ENCODE results near the gene ZNRD2. TPM values are rescaled to one million over a fixed set of nuclear protein-coding genes. Genes with fewer than 3 reads are reported as not detected.

ZNRD2 gene
- total RNA-seq, 1 experiment from 2014 or later: 70.9 TPM

GRCh38 chr11:65558002-65558929 is 12.0 kb upstream of the ZNRD2 start, which contains the start of gene LTBP3:
TSS of gene LTBP3 (minus strand) at chr11:65558359. CDS start at chr11:65557959, 400 bp downstream.
- peaks cover 50% of the 10 kb centered on the region for H3K4me1 Mint-ChIP-seq
- peaks cover 62% of the 10 kb centered on the region for H3K27me3 Mint-ChIP-seq (ENCODE audit: low read depth)
- H3K27ac Mint-ChIP-seq: peak within 1 kb of the TSS; percentile 33; the same call in 1 of the 2 replicates
- no peaks in the 10 kb centered on the region for H3K9me3 Mint-ChIP-seq
- TF ChIP-seq IRF2 (CRISPR knock-in tag; IDR thresholded peaks at IDR 0.05; ENCODE audit: borderline replicate concordance, low read depth) (no peak), ZNF263 (CRISPR knock-in tag; IDR thresholded peaks at IDR 0.05; ENCODE audit: low read depth) (0 out of 2 replicates have a peak, but pooled peaks have one; percentile 23), ZBTB21 (CRISPR knock-in tag; IDR thresholded peaks at IDR 0.05; ENCODE audit: borderline replicate concordance) (no peak), RORB (CRISPR knock-in tag; IDR thresholded peaks at IDR 0.05) (no peak), HMGXB4 (CRISPR knock-in tag; IDR thresholded peaks at IDR 0.05) (peak; percentile 69; the same call in 1 of the 2 replicates)
- peak within 1 kb of the TSS; percentile 69 for H3K4me3 Mint-ChIP-seq
- peak; percentile 60 for DNase-seq (ENCODE audit: low spot score)
- POLR2A ChIA-PET: interaction anchor here (0.9 kb wide), 1 partner anchor 59 kb away, joined by 4 read pairs; the partner anchor contains the start of gene MALAT1
- no peaks in the 10 kb centered on the region for H3K36me3 Mint-ChIP-seq
- peak; percentile 32 for ATAC-seq
- CTCF ChIA-PET: interaction anchor here (0.6 to 9.1 kb wide), 7 partner anchors 12 to 457 kb away, joined by 3 to 110 read pairs (median 22); partner anchors contain the start of genes FAM89B, KCNK7 and ZNRD2

GRCh38 chr11:65558930-65559509 is 11.3 kb upstream of the ZNRD2 start:
- peaks cover 50% of the 10 kb centered on the region for H3K4me1 Mint-ChIP-seq
- 0 out of 2 replicates have a peak, but pooled peaks have one; percentile 1 for ATAC-seq
- CTCF ChIA-PET: interaction anchor here (0.6 to 9.1 kb wide), 6 partner anchors 12 to 457 kb away, joined by 4 to 110 read pairs (median 44); partner anchors contain the start of genes FAM89B, KCNK7 and ZNRD2

More at GRCh38 chr11:65558930-65559509, 11.3 kb upstream of the ZNRD2 start:
- no peak for DNase-seq (ENCODE audit: low spot score)
- no peaks in the 10 kb centered on the region for H3K9me3 Mint-ChIP-seq
- TF ChIP-seq TEAD4 (CRISPR knock-in tag; IDR thresholded peaks at IDR 0.05): no peak
- TF ChIP-seq HMGA2 (CRISPR knock-in tag; IDR thresholded peaks at IDR 0.05): no peak
- no peak for TF ChIP-seq SMAD4 (CRISPR knock-in tag; IDR thresholded peaks at IDR 0.05)
- TF ChIP-seq, protein P1, sequence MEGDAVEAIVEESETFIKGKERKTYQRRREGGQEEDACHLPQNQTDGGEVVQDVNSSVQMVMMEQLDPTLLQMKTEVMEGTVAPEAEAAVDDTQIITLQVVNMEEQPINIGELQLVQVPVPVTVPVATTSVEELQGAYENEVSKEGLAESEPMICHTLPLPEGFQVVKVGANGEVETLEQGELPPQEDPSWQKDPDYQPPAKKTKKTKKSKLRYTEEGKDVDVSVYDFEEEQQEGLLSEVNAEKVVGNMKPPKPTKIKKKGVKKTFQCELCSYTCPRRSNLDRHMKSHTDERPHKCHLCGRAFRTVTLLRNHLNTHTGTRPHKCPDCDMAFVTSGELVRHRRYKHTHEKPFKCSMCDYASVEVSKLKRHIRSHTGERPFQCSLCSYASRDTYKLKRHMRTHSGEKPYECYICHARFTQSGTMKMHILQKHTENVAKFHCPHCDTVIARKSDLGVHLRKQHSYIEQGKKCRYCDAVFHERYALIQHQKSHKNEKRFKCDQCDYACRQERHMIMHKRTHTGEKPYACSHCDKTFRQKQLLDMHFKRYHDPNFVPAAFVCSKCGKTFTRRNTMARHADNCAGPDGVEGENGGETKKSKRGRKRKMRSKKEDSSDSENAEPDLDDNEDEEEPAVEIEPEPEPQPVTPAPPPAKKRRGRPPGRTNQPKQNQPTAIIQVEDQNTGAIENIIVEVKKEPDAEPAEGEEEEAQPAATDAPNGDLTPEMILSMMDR (IDR thresholded peaks at IDR 0.05): no peak
- no peak for TF ChIP-seq ETV6 (CRISPR knock-in tag; IDR thresholded peaks at IDR 0.05)
- TF ChIP-seq, protein P2, sequence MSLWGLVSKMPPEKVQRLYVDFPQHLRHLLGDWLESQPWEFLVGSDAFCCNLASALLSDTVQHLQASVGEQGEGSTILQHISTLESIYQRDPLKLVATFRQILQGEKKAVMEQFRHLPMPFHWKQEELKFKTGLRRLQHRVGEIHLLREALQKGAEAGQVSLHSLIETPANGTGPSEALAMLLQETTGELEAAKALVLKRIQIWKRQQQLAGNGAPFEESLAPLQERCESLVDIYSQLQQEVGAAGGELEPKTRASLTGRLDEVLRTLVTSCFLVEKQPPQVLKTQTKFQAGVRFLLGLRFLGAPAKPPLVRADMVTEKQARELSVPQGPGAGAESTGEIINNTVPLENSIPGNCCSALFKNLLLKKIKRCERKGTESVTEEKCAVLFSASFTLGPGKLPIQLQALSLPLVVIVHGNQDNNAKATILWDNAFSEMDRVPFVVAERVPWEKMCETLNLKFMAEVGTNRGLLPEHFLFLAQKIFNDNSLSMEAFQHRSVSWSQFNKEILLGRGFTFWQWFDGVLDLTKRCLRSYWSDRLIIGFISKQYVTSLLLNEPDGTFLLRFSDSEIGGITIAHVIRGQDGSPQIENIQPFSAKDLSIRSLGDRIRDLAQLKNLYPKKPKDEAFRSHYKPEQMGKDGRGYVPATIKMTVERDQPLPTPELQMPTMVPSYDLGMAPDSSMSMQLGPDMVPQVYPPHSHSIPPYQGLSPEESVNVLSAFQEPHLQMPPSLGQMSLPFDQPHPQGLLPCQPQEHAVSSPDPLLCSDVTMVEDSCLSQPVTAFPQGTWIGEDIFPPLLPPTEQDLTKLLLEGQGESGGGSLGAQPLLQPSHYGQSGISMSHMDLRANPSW (CRISPR knock-in tag; conservative IDR thresholded peaks at IDR 0.05; ENCODE audit: low read depth): no peak
- TF ChIP-seq EMX1 (CRISPR knock-in tag; IDR thresholded peaks at IDR 0.05): no peak
- no peak for TF ChIP-seq ZNF671 (CRISPR knock-in tag; IDR thresholded peaks at IDR 0.05)
- TF ChIP-seq, protein P3, sequence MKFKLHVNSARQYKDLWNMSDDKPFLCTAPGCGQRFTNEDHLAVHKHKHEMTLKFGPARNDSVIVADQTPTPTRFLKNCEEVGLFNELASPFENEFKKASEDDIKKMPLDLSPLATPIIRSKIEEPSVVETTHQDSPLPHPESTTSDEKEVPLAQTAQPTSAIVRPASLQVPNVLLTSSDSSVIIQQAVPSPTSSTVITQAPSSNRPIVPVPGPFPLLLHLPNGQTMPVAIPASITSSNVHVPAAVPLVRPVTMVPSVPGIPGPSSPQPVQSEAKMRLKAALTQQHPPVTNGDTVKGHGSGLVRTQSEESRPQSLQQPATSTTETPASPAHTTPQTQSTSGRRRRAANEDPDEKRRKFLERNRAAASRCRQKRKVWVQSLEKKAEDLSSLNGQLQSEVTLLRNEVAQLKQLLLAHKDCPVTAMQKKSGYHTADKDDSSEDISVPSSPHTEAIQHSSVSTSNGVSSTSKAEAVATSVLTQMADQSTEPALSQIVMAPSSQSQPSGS (CRISPR knock-in tag; IDR thresholded peaks at IDR 0.05; ENCODE audit: borderline replicate concordance, low read depth): no peak
- TF ChIP-seq ZSCAN18 (CRISPR knock-in tag; IDR thresholded peaks at IDR 0.05): no peak
- no peak for TF ChIP-seq TP53 (CRISPR knock-in tag; IDR thresholded peaks at IDR 0.05)
- no peak for TF ChIP-seq ZNF396 (CRISPR knock-in tag; IDR thresholded peaks at IDR 0.05; ENCODE audit: borderline replicate concordance)
- no peak for TF ChIP-seq ESRRA (CRISPR knock-in tag; IDR thresholded peaks at IDR 0.05; ENCODE audit: borderline replicate concordance)
- no peak for TF ChIP-seq JUN (CRISPR knock-in tag; IDR thresholded peaks at IDR 0.05)
- no peak for TF ChIP-seq ZNF138 (CRISPR knock-in tag; conservative IDR thresholded peaks at IDR 0.05)
- TF ChIP-seq TCF7 (CRISPR knock-in tag; IDR thresholded peaks at IDR 0.05; ENCODE audit: low read depth): no peak
- no peak for TF ChIP-seq SMAD3 (CRISPR knock-in tag; IDR thresholded peaks at IDR 0.05; ENCODE audit: borderline replicate concordance)
- POLR2A ChIA-PET: interaction anchor here (0.9 kb wide), 1 partner anchor 60 kb away, joined by 4 read pairs; the partner anchor contains the start of gene MALAT1
- H3K36me3 Mint-ChIP-seq: no peaks in the 10 kb centered on the region
- peak overlapping the region; percentile 33; the same call in 1 of the 2 replicates for H3K27ac Mint-ChIP-seq
- H3K27me3 Mint-ChIP-seq (ENCODE audit: low read depth): peaks cover 62% of the 10 kb centered on the region
- peak overlapping the region; percentile 59 for H3K4me3 Mint-ChIP-seq
